Measurements from ENCODE around the gene ODC1.

ODC1 gene

DNA sequence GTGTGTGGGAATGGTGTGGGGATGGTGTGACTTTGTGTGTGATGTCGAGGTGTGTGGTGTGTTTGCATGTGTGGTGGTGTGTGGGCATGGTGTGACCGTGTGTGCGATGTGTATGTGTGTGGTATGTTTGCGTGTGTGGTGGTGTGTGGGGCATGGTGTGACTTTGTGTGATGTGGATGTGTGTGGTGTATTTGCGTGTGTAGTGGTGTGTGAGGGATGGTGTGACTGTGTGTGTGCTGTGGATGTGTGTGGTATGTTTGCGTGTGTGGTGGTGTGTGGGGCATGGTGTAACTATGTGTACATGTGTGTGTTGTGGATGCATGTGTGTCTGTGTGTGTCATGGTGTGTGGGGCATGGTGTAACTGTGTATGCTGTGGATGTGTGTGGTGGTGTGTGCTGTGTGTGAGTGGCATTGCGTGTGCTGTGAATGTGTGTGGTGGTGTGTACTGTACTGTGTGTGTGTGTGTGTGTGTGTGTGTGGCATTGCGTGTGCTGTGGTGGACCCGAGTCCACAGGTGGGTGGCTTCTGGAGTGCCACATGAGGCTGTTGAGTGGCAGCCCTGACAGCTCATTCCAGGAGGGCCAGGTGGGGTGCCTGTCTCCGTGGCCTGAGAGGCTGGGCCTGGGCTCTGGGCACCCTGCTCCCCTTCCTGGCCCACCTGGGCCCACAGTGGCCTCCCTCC lies 14.7 kb downstream of the ODC1 start:
- no peak for DNase-seq

GRCh38 chr2:10432311-10433181 lies 15.6 kb downstream of the ODC1 start:
- no peak for DNase-seq

DNA sequence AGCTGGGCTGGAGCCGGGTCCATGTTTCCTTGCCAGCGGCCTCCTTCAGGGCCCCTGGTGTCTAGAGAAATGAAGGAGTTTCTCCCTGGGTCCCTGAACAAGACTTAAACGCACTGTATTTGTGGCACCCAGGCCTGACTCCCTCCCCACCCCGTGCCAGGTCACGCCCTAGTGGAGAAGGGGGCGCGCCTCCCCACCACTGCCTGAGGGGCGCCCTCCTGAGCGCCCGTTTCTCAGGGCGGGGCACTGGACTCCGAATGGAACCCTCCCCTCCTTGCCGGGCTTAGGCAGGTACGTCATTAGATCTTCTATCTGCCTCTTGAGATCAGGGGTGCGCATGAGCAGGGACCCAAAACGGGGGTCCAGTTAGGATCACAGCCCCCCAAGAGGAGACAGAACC lies 16.3 kb downstream of the ODC1 start:
- no peak for DNase-seq

GRCh38 chr2:10430886-10431622 lies 17.1 kb downstream of the ODC1 start:
- no peak for DNase-seq

GRCh38 chr2:10428924-10429323 lies 19.2 kb downstream of the ODC1 start:
- DNase-seq = no peak

- no peak for DNase-seq
Observed at GRCh38 chr2:10428355-10428754, 19.8 kb downstream of the ODC1 start.

DNA sequence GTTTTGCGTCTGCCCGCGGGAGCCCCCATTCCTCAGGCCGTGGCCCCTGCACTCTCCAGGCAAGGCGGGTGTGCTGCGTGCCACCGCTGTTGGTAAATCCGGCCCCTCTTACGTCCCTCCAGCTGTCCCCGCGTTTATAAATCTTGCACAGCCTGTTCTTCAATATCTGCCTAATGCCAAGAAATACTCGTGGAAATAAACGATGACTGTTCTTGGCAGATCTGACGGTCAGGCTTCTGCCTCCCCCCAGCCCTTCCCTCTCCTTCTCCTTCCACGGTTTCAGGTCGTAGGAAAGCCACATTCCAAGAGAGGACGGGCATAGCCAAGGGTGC lies 20.5 kb downstream of the ODC1 start:
- no peak for DNase-seq

DNA sequence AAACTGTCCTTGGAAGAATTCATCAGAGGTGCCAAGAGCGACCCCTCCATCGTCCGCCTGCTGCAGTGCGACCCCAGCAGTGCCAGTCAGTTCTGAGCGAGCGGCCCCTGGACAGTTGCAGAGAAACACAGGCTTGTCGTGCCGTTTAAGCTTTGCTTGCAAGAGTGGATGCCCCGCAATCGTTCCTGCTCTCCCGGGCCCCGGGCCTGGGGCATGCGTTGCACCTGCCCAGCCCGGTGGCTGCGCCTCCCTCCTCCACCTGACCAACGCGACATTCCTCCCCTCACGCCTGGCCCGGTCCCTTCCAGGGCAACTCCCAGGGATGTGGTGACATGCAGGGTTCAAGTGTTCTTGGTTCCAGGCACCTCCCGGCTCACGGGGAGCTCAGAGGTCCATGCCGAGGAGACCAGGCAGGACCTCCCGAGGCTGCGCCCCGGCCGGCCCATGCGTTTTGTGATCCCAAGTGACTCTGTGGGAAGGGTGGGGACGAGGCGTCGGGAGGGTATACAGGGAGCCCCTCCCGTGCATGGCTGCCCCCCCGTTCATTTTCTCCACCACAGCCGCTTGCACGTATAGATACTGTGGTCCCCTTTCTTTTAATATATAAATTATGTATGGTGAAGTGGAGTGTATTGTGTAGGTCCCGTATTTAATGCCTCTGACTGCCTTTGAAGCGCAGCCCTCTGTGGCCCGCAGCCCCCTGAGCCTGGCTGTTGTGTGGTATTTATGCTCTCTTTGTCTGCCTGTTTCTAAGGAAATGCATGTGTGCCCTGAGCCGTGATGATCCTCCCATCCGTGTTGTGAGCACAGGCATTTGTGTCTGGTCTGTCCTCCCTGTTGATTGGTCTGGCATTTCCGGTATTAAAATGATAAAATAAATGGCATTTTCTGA lies 21.2 kb downstream of the ODC1 start:
- DNase-seq = no peak

DNA sequence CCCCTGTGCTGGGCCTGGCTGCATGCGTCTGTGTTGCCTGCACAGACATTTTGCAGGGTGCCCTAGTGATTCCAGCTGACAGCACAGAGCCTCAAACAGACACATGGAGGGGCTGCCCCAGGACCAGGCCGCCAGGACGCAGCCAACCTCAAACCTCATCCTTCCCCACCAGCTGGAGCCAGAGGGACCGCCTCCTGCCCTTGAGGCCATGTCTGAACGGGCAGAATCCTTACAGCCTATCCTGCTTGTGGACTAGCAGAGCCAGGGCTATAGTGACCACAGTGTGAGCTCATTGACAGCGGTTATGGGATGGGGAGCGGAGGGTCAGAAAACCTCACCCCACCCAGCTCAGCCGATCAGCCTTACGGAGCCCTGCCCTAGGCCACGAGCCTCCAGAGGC lies 22.4 kb downstream of the ODC1 start:
- DNase-seq = no peak

GRCh38 chr2:10424916-10425505 lies 23.1 kb downstream of the ODC1 start:
- no peak for DNase-seq

DNA sequence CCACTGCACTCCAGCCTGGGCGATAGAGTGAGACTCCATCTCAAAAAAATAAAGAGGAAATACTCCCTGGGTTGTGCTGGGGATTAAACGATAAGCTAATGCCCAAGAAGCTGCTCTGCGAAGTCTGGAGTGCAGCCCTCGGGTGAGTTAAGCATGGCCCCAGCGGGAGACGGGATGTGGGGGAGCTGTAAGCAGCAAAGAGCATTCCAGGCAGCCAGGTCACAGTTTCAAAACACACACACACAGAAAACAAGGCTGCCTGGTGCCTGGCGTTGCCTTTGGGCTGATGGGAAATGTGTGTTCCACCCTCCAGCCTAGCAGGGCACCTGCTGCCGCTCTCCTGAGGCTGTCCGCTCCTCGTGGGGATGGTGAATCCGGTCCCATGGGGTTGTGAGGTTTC lies 24.1 kb downstream of the ODC1 start:
- DNase-seq = no peak

DNA sequence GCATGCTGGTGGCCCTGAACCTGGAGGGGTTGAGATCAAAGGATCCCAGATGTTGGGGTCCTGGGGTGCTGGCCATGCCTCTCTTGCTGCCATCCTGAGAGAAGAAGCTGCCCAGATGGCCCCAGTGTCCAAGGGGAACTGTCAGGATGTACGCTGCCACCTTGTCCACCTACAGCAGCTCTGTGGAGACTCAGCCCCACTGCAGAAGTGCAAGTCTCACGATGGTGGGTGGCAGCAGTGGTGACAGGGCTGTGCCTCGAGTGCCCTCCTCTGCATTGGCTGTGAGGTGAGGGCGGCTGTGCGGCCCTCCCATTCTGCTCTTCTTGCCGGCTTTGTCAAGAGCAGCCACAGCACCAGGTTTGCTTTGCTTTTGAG lies 24.7 kb downstream of the ODC1 start:
- no peak for DNase-seq

DNA sequence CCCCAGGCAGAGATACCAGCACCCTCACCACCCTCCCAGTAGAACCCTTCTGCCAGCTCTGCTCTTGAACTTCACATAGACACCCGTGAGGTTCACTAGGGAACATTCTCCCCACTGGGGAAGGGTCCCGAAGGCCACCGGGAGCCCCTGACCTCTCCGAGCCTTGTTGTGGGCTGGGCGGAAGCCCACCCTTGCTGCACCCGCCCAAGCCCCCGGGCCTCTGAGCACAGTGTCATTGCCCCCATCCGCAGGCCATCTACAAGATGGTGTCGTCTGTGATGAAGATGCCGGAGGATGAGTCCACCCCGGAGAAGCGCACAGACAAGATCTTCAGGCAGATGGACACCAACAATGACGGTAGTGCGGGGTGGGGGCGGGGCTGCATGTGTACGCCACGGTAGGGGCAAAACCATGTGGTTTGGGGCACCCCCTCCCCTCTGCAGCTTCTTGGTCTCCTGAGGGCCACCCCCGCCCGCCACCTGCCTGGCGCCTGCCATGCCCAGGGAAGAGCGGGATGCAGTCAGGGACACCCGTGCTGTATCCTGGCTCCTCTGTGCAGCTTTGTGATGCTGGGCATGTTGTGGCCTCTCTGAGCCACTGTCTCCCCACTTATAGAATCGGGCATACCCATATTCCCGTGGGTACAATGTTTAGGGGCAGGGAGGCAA lies 25.3 kb downstream of the ODC1 start:
- DNase-seq = no peak

DNA sequence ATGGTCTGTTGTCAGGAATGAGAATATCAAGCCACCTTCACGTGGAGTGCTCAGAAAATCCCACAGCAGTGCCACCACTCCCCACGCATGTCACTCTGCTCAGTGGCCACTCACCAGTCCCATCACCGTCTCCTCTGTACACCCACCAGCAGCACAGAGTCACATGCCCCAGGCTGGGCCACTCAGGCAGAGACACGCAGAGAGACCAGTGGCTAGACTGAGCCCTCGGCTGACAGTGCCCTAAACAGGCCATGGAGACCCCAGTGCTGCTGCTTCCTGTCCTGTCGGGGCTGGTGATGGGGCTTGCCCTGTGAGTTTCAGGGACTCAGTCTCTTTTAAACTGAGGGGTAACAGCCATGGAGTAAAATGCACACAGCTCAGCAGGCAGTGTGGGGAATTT lies 25.9 kb downstream of the ODC1 start:
- DNase-seq = no peak

- no peak for DNase-seq
Observed at GRCh38 chr2:10419553-10420257, 28.4 kb downstream of the ODC1 start.

DNA sequence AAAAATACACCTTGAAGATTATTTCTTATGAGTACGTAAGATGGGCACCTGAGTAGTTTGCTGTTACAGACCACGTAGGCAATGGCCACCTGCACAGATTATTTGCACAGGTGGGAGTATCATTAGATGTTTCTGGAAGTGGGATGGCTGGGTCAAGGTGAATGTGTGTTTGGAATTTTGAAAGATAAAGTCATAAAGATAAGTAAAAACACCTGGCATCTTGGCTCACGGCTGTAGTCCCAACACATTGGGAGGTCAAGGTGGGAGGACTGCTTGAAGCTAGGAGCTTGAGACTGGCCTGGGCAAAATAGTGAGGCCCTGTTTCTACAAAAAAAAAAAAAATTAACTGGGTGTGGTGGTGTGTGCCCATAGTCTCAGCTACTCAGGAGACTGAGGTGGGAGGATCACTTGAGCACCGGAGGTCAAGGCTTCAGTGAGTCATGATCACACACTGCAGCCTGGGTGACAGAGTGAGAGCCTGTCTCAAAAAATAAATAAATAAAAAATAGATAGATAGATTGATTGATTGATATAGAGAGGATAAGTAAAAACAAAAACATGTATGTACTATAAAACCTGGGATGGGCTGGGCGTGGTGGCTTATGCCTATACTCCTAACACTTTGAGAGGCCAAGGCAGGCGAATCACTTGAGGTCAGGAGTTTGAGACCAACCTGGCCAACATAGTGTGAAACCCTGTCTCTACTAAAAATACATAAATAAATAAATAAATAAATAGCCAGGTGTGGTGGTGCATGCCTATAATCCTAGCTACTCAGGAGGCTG lies 30.4 kb downstream of the ODC1 start:
- DNase-seq = no peak

DNA sequence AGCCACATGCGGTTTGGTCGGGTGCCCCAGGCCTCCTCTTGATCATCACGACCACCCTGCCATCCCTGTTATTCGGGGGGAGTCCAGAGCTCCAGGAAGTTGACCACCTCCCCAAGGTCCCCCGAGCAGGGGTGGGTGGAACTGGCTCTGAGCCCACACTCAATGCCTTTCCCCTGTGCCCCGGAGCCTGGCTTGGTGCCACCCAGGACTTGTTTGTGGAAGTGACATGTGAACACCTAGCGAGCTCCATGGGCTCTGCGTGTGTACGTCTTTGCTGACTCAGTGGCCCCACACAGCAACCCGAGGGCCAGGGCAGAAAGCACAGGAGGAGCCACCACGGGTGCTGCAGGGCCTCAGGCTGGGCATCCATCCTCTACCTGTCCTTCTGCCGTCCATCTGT lies 32.5 kb downstream of the ODC1 start:
- DNase-seq = no peak

DNA sequence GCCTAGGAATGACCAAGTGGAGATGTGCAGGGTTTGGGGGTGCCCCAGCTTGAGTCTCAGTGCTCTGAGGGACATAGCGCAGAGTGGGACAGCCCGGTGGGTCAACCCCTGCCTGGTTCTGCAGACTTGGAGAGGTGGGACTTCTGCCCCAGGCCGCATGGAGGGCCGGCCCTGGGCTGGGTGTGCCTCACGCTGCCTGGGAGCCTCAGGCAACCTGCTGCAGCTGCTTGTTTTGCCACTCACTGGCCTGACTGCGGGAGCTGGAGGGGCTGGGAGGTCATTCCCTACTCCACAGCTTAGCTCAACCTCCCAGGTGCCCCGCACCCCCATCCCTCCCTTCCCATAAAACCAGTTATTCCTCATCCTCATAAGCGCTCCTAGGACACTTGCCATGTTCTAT lies 33.1 kb downstream of the ODC1 start:
- peak; percentile 20 for DNase-seq

DNA sequence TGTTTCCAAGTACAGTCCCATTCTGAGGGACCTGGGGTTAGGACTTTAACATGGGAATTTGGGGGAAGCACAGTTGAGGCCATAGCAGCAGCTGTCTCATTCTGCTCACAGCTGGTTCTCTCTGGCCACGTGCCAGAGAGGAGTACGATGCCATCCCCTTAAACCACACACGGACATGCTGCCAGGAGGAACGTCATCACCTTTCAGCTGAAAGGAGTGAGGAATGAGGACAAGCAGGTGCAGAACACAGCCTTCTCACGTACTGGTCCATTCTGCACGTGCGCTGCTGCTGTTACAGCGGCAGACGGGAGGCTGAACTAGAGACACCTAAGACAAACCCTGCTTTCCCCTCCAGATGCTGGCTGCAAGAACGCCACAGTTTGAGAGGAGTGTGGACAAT lies 33.5 kb downstream of the ODC1 start:
- DNase-seq = peak; percentile 92

GRCh38 chr2:10413991-10414451 lies 34.1 kb downstream of the ODC1 start:
- DNase-seq = peak; percentile 79
